ENCODE data around the gene IP6K3. TPM values are rescaled to one million over a fixed set of nuclear protein-coding genes. Genes with fewer than 3 reads are reported as not detected.

The IP6K3 gene
- polyA plus RNA-seq, 3 donors: not detected

DNA sequence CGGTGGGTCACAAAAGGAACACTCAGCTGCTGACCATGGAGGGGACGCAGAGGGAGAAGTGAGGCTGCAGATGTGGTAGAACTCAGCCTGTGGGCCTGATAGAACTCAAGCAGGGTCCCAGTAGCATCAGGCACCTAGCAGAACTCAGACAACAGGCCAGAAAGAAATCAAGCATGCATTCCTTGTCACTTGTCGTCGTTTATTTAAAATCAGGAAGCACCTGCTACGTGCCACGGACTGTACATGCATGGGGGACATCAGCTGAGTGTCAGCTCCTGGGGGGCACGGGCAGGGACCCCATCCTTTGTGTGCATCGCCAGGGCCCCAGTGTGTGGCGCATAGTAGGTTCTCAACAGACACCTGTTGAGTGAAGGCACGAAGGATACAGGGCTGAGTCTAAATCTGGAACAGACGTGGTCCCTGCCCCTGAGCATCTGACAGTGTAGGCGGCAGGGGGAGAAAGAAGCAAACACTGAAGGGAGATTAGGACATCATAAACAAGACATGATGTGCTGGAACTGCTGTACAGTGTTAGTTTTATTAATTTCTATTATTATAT is 67.7 kb downstream of the IP6K3 start:
- WGBS (ENCODE audit: insufficient coverage): 72% methylated on average over 10 of the region's 12 CpGs
- H3K9ac ChIP-seq (ENCODE audit: insufficient read depth, low read length, poor library complexity, severe bottlenecking): no peak overlapping the region

DNA sequence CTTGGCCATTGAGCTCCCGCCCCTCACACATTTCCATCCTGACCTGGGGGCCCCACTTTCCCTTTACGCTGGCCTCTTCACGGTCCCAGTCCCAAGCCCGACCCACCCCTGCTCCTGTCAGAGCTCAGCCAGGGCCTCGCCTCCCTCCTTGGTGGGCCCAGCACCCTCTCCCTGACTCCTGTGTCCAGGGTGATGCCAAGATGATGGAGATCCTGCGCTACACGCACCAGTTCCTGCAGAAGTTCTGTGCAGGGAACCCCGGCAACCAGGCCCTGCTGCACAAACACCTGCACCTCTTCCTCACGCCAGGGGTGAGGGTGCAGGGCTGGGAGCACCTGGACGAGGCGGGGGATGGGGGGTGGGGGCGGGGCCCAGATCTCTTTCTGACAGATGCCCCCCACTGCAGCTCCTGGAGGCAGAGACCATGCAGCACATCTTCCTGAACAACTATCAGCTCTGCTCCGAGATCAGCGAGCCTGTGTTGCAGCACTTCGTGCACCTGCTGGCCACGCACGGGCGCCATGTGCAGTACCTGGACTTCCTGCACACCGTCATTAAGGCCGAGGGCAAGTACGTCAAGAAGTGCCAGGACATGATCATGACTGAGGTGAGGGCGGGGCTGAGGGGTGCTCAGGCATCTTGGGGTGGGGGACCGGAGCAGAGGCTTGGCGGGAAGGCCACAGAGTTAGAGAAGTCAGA is 68.3 kb downstream of the IP6K3 start:
- no peaks in the 10 kb centered on the region for H3K27me3 ChIP-seq (ENCODE audit: control insufficient read depth in 2 of 2, insufficient read depth in 2 of 2, low read length in 2 of 2)
- no peak for TF ChIP-seq CTCF (IDR thresholded peaks at IDR 0.05)
- H3K9ac ChIP-seq (ENCODE audit: insufficient read depth, low read length, poor library complexity, severe bottlenecking): no peak overlapping the region
- intact Hi-C loops (cut with micrococcal nuclease): no loop called here
- no peaks in the 10 kb centered on the region for H4K20me1 ChIP-seq (ENCODE audit: insufficient read depth, low read length)
- H2AFZ ChIP-seq (ENCODE audit: insufficient read depth, low read depth, low read length, poor library complexity, severe bottlenecking): no peak overlapping the region
- Mint-ChIP-seq H3K27ac (peak overlapping the region in 1 of 7 donors; percentile 62), H3K4me1 (no peaks in the 10 kb centered on the region), H3K27me3 (ENCODE audit: low read depth in 3 of 3) (peaks cover 0 to 2% (median 0%) of the 10 kb centered on the region in 3 donors), H3K9me3 (no peaks in the 10 kb centered on the region), H3K36me3 (peaks cover 6 to 37% of the 10 kb centered on the region in 2 donors), H3K4me3 (no peak overlapping the region)
- H3K79me2 ChIP-seq (ENCODE audit: insufficient read depth, low read length): no peaks in the 10 kb centered on the region
- H3K4me3 ChIP-seq (replicated peaks in 1 of 3; ENCODE audit: low read depth in 2 of 3, low read length in 3 of 3): no peak overlapping the region
- no peak overlapping the region for H3K4me2 ChIP-seq (replicated peaks; ENCODE audit: extremely low read depth, low read length, poor library complexity, severe bottlenecking)
- H3K27ac ChIP-seq (ENCODE audit: low read depth in 1 of 2, low read length in 2 of 2): no peak overlapping the region
- H3K4me1 ChIP-seq (ENCODE audit: control insufficient read depth in 1 of 2, insufficient read depth in 2 of 2, low read length in 2 of 2): no peaks in the 10 kb centered on the region
- WGBS (ENCODE audit: insufficient coverage): 97% methylated on average over 20 of the region's 24 CpGs
- no peaks in the 10 kb centered on the region for H3K36me3 ChIP-seq (replicated peaks in 1 of 2; ENCODE audit: control insufficient read depth in 1 of 2, insufficient read depth in 2 of 2, low read length in 2 of 2)
- H3K9me3 ChIP-seq (replicated peaks in 1 of 2; ENCODE audit: control insufficient read depth in 1 of 2, insufficient read depth in 1 of 2, low read length in 2 of 2): no peaks in the 10 kb centered on the region
- no peak for DNase-seq

More for the DNA sequence above, 67.7 kb downstream of the IP6K3 start:
- Histone ChIP-seq H2AFZ (ENCODE audit: insufficient read depth, low read depth, low read length, poor library complexity, severe bottlenecking) (no peak overlapping the region), H3K4me1 (ENCODE audit: control insufficient read depth in 1 of 2, insufficient read depth in 2 of 2, low read length in 2 of 2) (no peaks in the 10 kb centered on the region), H3K9me3 (replicated peaks in 1 of 2; ENCODE audit: control insufficient read depth in 1 of 2, insufficient read depth in 1 of 2, low read length in 2 of 2) (no peaks in the 10 kb centered on the region), H3K27ac (ENCODE audit: low read depth in 1 of 2, low read length in 2 of 2) (no peak overlapping the region), H3K36me3 (replicated peaks in 1 of 2; ENCODE audit: control insufficient read depth in 1 of 2, insufficient read depth in 2 of 2, low read length in 2 of 2) (no peaks in the 10 kb centered on the region), H3K4me2 (replicated peaks; ENCODE audit: extremely low read depth, low read length, poor library complexity, severe bottlenecking) (no peak overlapping the region), H3K4me3 (replicated peaks in 1 of 3; ENCODE audit: low read depth in 2 of 3, low read length in 3 of 3) (no peak overlapping the region), H4K20me1 (ENCODE audit: insufficient read depth, low read length) (no peaks in the 10 kb centered on the region), H3K79me2 (ENCODE audit: insufficient read depth, low read length) (no peaks in the 10 kb centered on the region), H3K27me3 (ENCODE audit: control insufficient read depth in 2 of 2, insufficient read depth in 2 of 2, low read length in 2 of 2) (no peaks in the 10 kb centered on the region)
- intact Hi-C loops (cut with micrococcal nuclease): no loop called here
- Mint-ChIP-seq H3K4me1 (no peaks in the 10 kb centered on the region), H3K36me3 (peaks cover 6 to 33% of the 10 kb centered on the region in 2 donors), H3K27ac (no peak overlapping the region), H3K4me3 (no peak overlapping the region), H3K27me3 (ENCODE audit: low read depth in 3 of 3) (peaks cover 0 to 2% (median 0%) of the 10 kb centered on the region in 3 donors), H3K9me3 (no peaks in the 10 kb centered on the region)
- DNase-seq: no peak
- no peak for TF ChIP-seq CTCF (IDR thresholded peaks at IDR 0.05)

Measured in CD14-positive monocyte (primary cell).